Hematopoietic multipotent progenitor cell treated with erythropoietin and hydrocortisone succinate and interleukin-3 and kit ligand, for 6 days (in vitro differentiated cells): ENCODE measurements around the gene CIB1.

Experiments
- DNase-seq: peaks from one replicate; pipeline ENCODE4 v3.0.0-alpha.2; 2015

CIB1 gene

GRCh38 chr15:90239371-90239770, 5.6 kb upstream of the CIB1 start:
- DNase-seq: peak; percentile 38

GRCh38 chr15:90234096-90234988, 601 bp upstream of the CIB1 start, which contains the start of gene GDPGP1:
Gene GDPGP1, plus strand, starts transcription at chr15:90234209. Its CDS starts 6,700 bp downstream, at chr15:90240909.
- peak; percentile 25 for DNase-seq

- DNase-seq: no peak
These were observed 777 bp downstream of the CIB1 start for GRCh38 chr15:90232941-90233386.

- no peak for DNase-seq
These were observed 1.5 kb downstream of the CIB1 start for GRCh38 chr15:90232196-90232595.

- DNase-seq: no peak
These were observed 2.4 kb downstream of the CIB1 start for GRCh38 chr15:90231028-90232017.

- DNase-seq: no peak
These were observed 3.1 kb downstream of the CIB1 start for GRCh38 chr15:90230610-90231009.

- DNase-seq: no peak
These were observed 3.7 kb downstream of the CIB1 start for GRCh38 chr15:90230071-90230494.

GRCh38 chr15:90228960-90229359, 4.8 kb downstream of the CIB1 start:
- DNase-seq: no peak

GRCh38 chr15:90227816-90228772, 5.6 kb downstream of the CIB1 start:
- no peak for DNase-seq

- no peak for DNase-seq
These were observed 6.4 kb downstream of the CIB1 start for GRCh38 chr15:90227336-90227735.

GRCh38 chr15:90225504-90226234, 8.1 kb downstream of the CIB1 start:
- DNase-seq: no peak

GRCh38 chr15:90225047-90225446, 8.7 kb downstream of the CIB1 start:
- DNase-seq: no peak

GRCh38 chr15:90223441-90224165, 10.1 kb downstream of the CIB1 start:
- no peak for DNase-seq

- no peak for DNase-seq
These were observed 11.2 kb downstream of the CIB1 start for GRCh38 chr15:90222547-90222946.

- DNase-seq: peak; percentile 82
These were observed 12.4 kb downstream of the CIB1 start for GRCh38 chr15:90221246-90221900.

GRCh38 chr15:90219421-90220141, 14.2 kb downstream of the CIB1 start:
- peak; percentile 78 for DNase-seq

GRCh38 chr15:90217671-90218394, 15.9 kb downstream of the CIB1 start:
- DNase-seq: no peak

- DNase-seq: no peak
These were observed 19.1 kb downstream of the CIB1 start for GRCh38 chr15:90214553-90215196.
